ENCODE results near the gene TTC39A.

DNA sequence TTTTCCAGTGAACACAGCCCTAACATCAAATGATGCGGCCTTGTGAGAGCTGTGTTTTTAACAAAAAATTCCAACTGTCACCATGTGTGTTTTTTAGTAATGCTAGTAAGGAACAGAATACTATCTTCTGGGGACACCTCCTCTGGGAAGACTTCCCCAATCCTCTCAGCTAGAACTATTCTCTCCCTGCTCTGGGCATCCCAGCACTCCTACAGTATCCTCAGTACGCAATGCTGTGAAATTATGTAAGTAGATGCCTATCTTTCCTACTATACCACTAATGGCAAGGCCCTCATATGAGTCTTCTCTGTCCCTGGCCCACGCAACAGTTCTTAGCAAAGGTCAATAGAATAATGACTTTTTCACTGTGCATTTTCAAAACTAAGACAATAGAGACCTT is 19.5 kb upstream of the TTC39A start:
- no peak for TF ChIP-seq CTCF (IDR thresholded peaks at IDR 0.05)
- TF ChIP-seq TCF7L2 (IDR thresholded peaks at IDR 0.05; ENCODE audit: low read depth, low read length): no peak
- TF ChIP-seq POLR2AphosphoS5 (IDR thresholded peaks at IDR 0.05; ENCODE audit: low read depth, low read length): no peak
- TF ChIP-seq REST (IDR thresholded peaks at IDR 0.05; ENCODE audit: insufficient read depth in 1 of 2, low read depth in 2 of 2, low read length in 1 of 2): no peak

Data from Panc1 (cell line).